GM08714 (cell line): ENCODE data around the gene NUDT22.

Experiments
- H3K4me3 ChIP-seq: fragments of 200-500 bp; sonication (Bioruptor generic); 2 replicates; pipeline ENCODE4 v1.5.1; 2014; ENCODE audit warnings: mild to moderate bottlenecking, low read length, inconsistent platforms
- ZNF274 ChIP-seq: IDR thresholded peaks from 2 replicates; pipeline ENCODE4 v1.6.1; 2012; ENCODE audit warnings: mild to moderate bottlenecking, low read depth, low read length

Gene NUDT22

DNA sequence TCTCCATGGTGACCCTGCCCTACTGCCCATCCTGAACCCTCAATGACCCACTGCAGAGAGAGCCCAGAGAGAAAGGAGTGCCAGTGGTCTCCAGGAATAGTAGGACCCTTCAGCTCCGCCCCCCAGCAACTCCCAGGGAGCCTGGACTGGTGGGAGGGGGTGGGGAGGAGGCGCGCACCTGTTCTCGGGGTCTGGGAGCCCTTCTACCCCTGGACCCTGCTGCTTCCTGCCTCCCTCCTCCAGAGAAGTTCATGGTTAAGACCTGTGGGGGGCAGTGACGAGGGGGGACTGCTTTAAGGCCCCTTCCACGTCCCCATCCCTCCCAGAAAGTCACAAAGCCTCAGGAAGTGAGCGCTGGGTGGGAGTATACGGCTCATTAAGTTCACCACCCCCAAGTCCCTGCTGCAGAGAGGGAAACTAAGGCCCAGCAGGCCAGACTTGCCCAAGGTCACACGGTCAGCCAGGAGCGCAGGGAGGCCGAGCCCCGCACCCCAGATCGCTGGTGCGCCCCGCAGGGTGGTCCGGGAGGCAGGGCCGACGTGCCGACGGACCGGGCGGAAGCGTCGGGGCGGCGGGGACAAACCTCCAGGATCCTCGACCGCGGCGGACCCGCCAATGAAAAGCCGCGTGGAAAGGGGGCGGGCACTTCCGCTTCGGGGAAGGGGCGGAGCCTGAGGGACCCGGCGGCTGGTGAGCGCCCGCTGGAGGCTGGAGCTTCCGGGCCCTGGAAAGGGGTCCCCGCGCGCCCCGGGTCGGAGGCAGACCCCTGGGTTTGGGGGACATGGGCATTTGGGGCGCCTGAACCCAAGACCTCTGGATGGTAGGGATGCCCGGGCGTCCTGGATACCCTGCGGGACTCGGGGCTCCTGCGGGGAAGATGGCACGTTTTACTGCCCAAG lies at the start of gene NUDT22, which contains the start of gene TRPT1:
NUDT22 (plus strand) TSS at position 667 of the 899 bp plus-strand sequence. CDS start 379 bp downstream, outside the sequence.
TRPT1 (minus strand) TSS at position 579 of the 899 bp plus-strand sequence; CDS start at position 253, 326 bp downstream.
- TF ChIP-seq ZNF274 = no peak
- peak within 1 kb of the TSS; percentile 93 for H3K4me3 ChIP-seq

DNA sequence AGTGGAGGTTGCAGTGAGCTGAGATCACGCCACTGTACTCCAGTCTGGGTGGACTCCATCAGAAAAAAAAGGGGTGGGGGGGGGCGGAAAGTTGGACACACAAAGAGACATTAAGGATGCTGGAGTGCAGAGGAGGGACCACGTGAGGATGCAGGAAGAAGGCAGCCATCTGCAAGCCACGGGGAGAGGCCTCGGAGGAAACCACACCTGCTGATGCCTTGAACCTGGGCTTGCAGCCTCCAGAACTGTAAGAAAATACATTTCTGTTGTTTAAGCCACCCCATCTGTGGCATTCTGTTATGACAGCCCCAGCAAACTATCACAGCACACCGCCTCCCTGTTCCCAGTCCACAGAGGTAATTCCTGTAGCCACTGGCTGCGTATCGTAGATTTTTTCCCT lies 49.3 kb upstream of the NUDT22 start:
- no peak for TF ChIP-seq ZNF274
- no peak overlapping the region for H3K4me3 ChIP-seq

- H3K4me3 ChIP-seq = no peak overlapping the region
- no peak for TF ChIP-seq ZNF274
These were observed 47.9 kb upstream of the NUDT22 start for GRCh38 chr11:64178203-64178602.

GRCh38 chr11:64178951-64179639 lies 47.0 kb upstream of the NUDT22 start:
- no peak for TF ChIP-seq ZNF274
- no peak overlapping the region for H3K4me3 ChIP-seq

DNA sequence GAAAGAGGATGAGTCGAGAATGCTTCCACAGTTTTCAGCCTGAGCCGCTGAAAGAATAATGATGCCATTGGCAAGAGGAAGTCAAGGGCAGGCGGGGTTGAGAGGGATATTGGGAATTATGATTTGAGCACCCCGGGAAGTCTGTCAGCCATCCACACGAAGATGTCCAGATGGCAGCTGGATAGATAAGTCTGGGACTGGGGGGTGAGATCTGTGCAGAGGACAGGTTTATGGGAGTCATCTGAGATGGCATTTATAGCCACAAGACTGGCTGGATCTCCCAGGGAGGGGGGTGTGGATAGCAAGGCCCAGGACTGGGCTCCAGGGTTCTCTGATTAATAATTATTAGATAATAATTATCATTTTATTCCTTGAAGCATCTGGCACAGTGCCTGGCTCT lies 45.2 kb upstream of the NUDT22 start:
- no peak for TF ChIP-seq ZNF274
- no peak overlapping the region for H3K4me3 ChIP-seq

DNA sequence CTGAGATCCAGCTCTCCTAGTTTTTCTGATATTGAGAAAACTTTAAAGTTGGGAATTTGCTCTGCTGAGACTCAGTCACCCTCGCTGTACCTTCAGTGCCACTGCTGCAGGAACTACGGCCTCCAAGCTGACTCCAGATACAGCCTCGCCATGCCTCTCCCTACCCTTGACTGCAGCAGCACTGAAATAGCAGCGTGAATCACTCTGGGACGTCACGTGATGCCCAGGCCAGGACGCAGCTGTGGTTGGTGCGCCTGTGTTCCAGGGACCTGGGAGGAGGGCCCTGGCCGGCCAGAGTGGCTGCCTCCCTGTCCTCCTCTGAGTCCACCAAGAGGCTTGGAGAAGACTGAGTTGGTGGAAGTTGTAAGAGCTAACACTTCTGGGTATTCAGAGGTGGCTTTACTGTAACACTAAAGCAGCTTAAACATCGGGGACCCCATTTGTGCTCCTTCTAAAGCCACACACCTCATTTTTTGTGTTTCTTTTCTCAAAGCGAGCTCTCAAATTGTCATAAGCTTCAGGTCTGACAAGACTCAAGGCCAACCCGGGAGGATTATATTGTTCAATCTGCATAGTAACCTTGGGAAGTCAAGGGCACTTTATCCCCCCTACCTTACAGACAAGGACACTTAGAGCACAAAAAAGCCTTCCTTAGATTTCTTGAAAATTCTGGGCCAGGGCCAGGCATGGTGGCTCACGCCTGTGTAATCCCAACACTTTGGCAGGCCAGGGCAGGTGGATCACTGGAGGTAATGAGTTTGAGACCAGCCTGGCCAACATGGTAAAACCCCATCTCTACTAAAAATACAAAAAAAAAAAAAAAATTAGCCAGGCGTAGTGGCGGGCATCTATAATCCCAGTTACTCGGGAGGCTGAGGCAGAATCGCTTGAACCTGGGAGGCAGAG lies 44.3 kb upstream of the NUDT22 start:
- H3K4me3 ChIP-seq = no peak overlapping the region
- TF ChIP-seq ZNF274 = no peak

- TF ChIP-seq ZNF274 = no peak
- H3K4me3 ChIP-seq = no peak overlapping the region; the same call in 1 of the 2 replicates
These were observed 42.2 kb upstream of the NUDT22 start for GRCh38 chr11:64183890-64184289.

- H3K4me3 ChIP-seq = peak overlapping the region; percentile 78
- no peak for TF ChIP-seq ZNF274
These were observed 40.8 kb upstream of the NUDT22 start for GRCh38 chr11:64185175-64185692.

DNA sequence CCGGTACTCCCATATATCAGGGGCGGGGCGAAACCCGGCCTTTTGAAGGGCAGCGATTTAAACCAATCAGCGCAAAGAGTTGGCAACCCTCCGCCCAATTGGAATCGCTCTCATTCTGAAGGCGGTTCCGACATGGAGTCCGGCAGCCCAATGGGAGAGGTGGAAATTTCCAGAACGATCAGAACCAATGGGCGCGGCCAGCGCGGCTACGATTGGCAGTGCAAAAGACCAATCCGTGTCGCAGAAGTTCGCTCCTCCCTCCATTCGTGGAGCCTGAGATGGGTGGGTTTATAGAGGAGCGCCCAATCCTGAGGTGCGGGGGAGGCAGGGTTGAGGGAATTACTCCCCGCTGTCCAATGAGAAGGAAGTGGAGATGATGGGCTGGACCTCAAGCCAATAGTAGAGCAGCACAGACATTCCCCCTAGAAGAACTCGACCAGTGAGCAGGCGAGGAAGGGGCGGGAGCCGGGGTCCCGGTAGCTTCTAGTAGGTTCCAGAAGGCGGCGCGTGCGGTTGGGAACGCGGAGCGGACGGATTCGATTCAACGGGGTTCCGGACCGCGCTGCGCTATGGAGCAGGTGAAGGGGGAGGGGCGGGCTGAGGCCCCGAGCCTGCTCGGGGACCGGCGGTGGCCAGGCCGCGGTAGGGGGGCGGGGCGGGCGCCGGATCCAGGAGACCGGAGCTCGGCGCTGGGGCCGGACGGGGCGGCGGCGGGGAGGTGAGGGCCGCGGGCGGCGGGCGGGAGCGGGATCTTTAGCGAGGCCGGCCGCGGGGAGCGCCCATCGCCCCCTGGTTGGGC lies 40.2 kb upstream of the NUDT22 start, which contains the start of gene STIP1:
STIP1 (plus strand) TSS at position 479 of the 799 bp plus-strand sequence; CDS start at position 570, 91 bp downstream.
- TF ChIP-seq ZNF274 = no peak

DNA sequence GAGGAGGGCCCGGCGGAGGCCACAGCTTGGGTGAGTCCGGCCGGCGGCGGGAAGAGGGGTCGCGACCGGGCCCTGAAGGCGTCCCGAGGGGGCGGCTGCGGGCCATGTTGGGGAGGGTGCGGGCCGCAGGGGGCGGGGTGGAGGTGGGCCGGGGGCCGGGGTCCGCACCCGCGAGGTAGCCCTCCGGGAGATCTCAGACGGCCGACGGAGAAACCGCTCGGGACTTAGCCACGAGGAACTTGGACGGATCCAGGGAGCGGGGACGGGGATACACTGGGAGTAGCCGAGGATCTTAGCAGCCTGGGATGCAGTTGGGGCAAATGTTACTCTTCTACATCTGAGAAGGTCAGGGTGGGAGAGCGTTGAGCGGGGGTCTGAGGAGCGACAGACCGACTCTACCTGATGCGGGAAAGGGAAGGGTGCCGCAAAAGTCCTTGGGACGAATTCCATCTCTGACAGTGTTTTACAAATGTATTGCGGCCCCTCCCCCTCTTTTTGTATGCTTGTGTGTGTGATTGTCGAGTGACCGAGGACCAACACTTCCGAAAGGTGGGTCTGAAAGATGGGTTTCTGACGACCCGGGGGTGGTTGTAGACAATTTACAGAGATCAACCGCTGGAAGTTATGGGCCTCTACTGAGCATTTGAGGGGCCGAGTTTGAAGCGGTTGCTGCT lies 39.4 kb upstream of the NUDT22 start:
- no peak overlapping the region for H3K4me3 ChIP-seq
- TF ChIP-seq ZNF274 = no peak

More for the DNA sequence above, 40.2 kb upstream of the NUDT22 start, which contains the start of gene STIP1:
- peak within 1 kb of the TSS; percentile 78 for H3K4me3 ChIP-seq

DNA sequence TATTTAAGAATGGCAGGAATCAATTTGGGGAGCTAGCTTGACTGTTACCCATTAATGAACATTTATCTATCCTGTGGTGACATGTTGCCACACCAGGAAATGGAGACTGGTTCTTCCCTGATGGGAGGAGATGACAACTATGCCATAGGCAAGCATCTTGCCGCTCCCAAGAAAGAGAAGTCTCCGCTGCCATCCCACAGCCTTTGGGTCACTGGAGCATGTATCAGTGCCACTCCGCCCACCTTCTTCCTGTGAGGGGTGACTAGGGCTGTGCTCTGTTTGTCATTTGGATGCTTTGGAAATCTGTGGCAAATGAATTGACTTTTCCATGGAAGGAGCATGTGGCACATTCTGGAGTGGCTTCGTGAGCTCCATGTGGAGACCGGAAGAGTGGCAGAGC lies 33.6 kb upstream of the NUDT22 start:
- TF ChIP-seq ZNF274 = no peak
- H3K4me3 ChIP-seq = no peak overlapping the region

- no peak overlapping the region for H3K4me3 ChIP-seq
- TF ChIP-seq ZNF274 = no peak
These were observed 29.4 kb upstream of the NUDT22 start for GRCh38 chr11:64196626-64197025.
